K562 (cell line): ENCODE data around the gene NDUFAF3. TPM values are rescaled to one million over a fixed set of nuclear protein-coding genes. Genes with fewer than 3 reads are reported as not detected.
A peak's percentile ranks its signal among the peaks of the same experiment; 100 is the strongest.

ENCODE experiments used
- ATF1 ChIP-seq, 2 experiments: fragments of 450-650 bp in 1 of 2; IDR thresholded peaks; 2 replicates each; pipeline ENCODE4 v1.6.1; 2016; ENCODE audit warnings: missing compliant biosample characterization in 1 of 2, missing genetic modification characterization in 1 of 2
- CBX5 ChIP-seq: IDR thresholded peaks from 2 replicates; pipeline ENCODE4 v1.6.1; 2014; ENCODE audit warnings: low read depth, borderline replicate concordance
- CCNT2 ChIP-seq: IDR thresholded peaks from 2 replicates; pipeline ENCODE4 v1.6.1; 2011; ENCODE audit warnings: borderline replicate concordance, low read depth, mild to moderate bottlenecking, moderate library complexity, mixed read lengths, low read length; ENCODE audit not compliant: insufficient read length; ENCODE audit errors: extremely low read depth
- CTCF ChIP-seq, 3 experiments: IDR thresholded peaks in 2 of 3; conservative IDR thresholded peaks in 1 of 3; 2 replicates each; pipeline ENCODE4 v1.5.1; 2011 to 2012; ENCODE audit warnings: low read length in 3 of 3, mild to moderate bottlenecking in 3 of 3, control low read depth in 2 of 3, improper control_type of control experiment in 1 of 3, inconsistent platforms in 1 of 3, low read depth in 1 of 3, mixed read lengths in 1 of 3, moderate library complexity in 1 of 3; ENCODE audit not compliant: insufficient read depth in 2 of 3
- HCFC1 ChIP-seq: IDR thresholded peaks from 2 replicates; pipeline ENCODE4 v1.6.1; 2012; ENCODE audit warnings: low read depth, low read length, improper control_type of control experiment
- HNRNPLL ChIP-seq: fragments of 200-400 bp; formaldehyde crosslinking; IDR thresholded peaks from 2 replicates; pipeline ENCODE4 v1.6.1; 2017; ENCODE audit warnings: low read length, low read depth, mild to moderate bottlenecking; ENCODE audit not compliant: poor library complexity, severe bottlenecking
- ID3 ChIP-seq, 2 experiments: fragments of 250-450 bp in 1 of 2; fragments of 450-650 bp in 1 of 2; sonication (Bioruptor Pico) in 1 of 2; IDR thresholded peaks; 2 replicates each; pipeline versions ENCODE4 v1.6.1 to v1.8.0; 2016 to 2021; ENCODE audit warnings: mild to moderate bottlenecking in 2 of 2, moderate library complexity in 2 of 2, missing compliant biosample characterization in 1 of 2, missing genetic modification characterization in 1 of 2
- KLF10 ChIP-seq: fragments of 250-450 bp; sonication (Bioruptor Pico); IDR thresholded peaks from 2 replicates; pipeline ENCODE4 v1.6.1; 2021; ENCODE audit warnings: matching md5 sums
- NKRF ChIP-seq: fragments of 450-650 bp; IDR thresholded peaks from 2 replicates; pipeline ENCODE4 v1.6.1; 2016; ENCODE audit warnings: borderline replicate concordance
- NRF1 ChIP-seq, 2 experiments: fragments of 450-650 bp; IDR thresholded peaks in 1 of 2; conservative IDR thresholded peaks in 1 of 2; 2 replicates each; pipeline ENCODE4 v1.6.1; 2014; ENCODE audit warnings: mild to moderate bottlenecking in 2 of 2
- PBX2 ChIP-seq, 2 experiments: IDR thresholded peaks in 1 of 2; conservative IDR thresholded peaks in 1 of 2; 2 replicates each; pipeline ENCODE4 v1.6.1; 2016; ENCODE audit warnings: low read depth in 2 of 2, mild to moderate bottlenecking in 1 of 2, missing compliant biosample characterization in 1 of 2, missing genetic modification characterization in 1 of 2, moderate library complexity in 1 of 2
- POLR2G ChIP-seq: fragments of 200-400 bp; formaldehyde crosslinking; IDR thresholded peaks from 2 replicates; pipeline ENCODE4 v1.6.1; 2017; ENCODE audit warnings: low read depth, mild to moderate bottlenecking, antibody characterized with exemption, low read length, moderate library complexity
- SAFB ChIP-seq: fragments of 200-400 bp; formaldehyde crosslinking; IDR thresholded peaks from 2 replicates; pipeline ENCODE4 v1.6.1; 2017; ENCODE audit warnings: low read depth, low read length, borderline replicate concordance
- ZBTB2 ChIP-seq: fragments of 450-650 bp; IDR thresholded peaks from 2 replicates; pipeline ENCODE4 v1.6.1; 2016; ENCODE audit warnings: antibody characterized with exemption
- ZNF584 ChIP-seq: fragments of 200-800 bp; sonication (Bioruptor generic); IDR thresholded peaks from 2 replicates; pipeline ENCODE4 v1.6.1; 2016; ENCODE audit warnings: low read depth, mild to moderate bottlenecking, missing genetic modification characterization, missing compliant biosample characterization
- ZNF778 ChIP-seq: fragments of 450-650 bp; formaldehyde crosslinking; IDR thresholded peaks from 2 replicates; pipeline ENCODE4 v1.4.0; 2020; ENCODE audit warnings: mild to moderate bottlenecking, moderate library complexity
- polyA plus RNA-seq, 8 experiments: library from polyadenylated mRNA; depleted of rRNA in 4 of 8; stranded (reverse) in 5 of 8; unstranded in 3 of 8; fragments of >200 nt; fragmentation: Nextera tagmentation in 2 of 8; fragmentation: Illumina TruSeq in 1 of 8; extraction: Ambion mirVana in 2 of 8; extraction: Trizol in 1 of 8; gene quantifications; 2 replicates each; pipeline versions ENCODE4 v1.2.1 to v1.2.3, GENCODE V29; 2011 to 2014; ENCODE audit warnings: inconsistent platforms in 1 of 8, missing spikeins in 1 of 8
- total RNA-seq, 7 experiments: library from RNA; depleted of rRNA in 6 of 7; stranded (reverse); fragments of >200 nt in 6 of 7; fragmentation: Illumina TruSeq in 2 of 7; extraction: Trizol in 2 of 7; gene quantifications; 2 replicates each; pipeline versions ENCODE4 v1.2.1 to v1.2.3, GENCODE V29; 2011 to 2021; ENCODE audit warnings: low replicate concordance in 1 of 7

Gene NDUFAF3
- total and polyA plus RNA-seq, 9 of the 15 experiments (the other 6 are each of a cell fraction or from before 2014, with no cell fraction given), result 17.0 to 127 (median 36.3) TPM

GRCh38 chr3:48989796-48990635 is 31.9 kb upstream of the NDUFAF3 start, which contains the start of gene P4HTM (continued):
- TF ChIP-seq SAFB, result no peak
- TF ChIP-seq ID3 (CRISPR knock-in tag; IDR thresholded peaks at IDR 0.05), result no peak
- no peak for TF ChIP-seq ID3 (tag; IDR thresholded peaks at IDR 0.05)
- no peak for TF ChIP-seq ATF1 (CRISPR knock-in tag; IDR thresholded peaks at IDR 0.05)
- TF ChIP-seq ATF1 (tag; IDR thresholded peaks at IDR 0.05), result peak; percentile 82
- no peak for TF ChIP-seq CBX5
- peak; percentile 34 for TF ChIP-seq CCNT2
- TF ChIP-seq ZNF584 (CRISPR knock-in tag), result no peak
- no peak for TF ChIP-seq PBX2 (CRISPR knock-in tag; IDR thresholded peaks at IDR 0.05; ENCODE audit: low read depth)
- no peak for TF ChIP-seq PBX2 (tag; conservative IDR thresholded peaks at IDR 0.05; ENCODE audit: low read depth)
- TF ChIP-seq POLR2G, result peak; percentile 78
- no peak for TF ChIP-seq NKRF
- no peak for TF ChIP-seq KLF10
- peak; percentile 24 to 64; a peak in 3 of 4 replicates for TF ChIP-seq NRF1 (conservative IDR thresholded peaks at IDR 0.05 in 1 of 2, IDR thresholded peaks at IDR 0.05 in 1 of 2)
- TF ChIP-seq ZBTB2, result peak; percentile 68; the same call in 1 of the 2 replicates
- TF ChIP-seq ZNF778 (CRISPR knock-in tag), result no peak
- peak; percentile 58 to 74 (median 64) for TF ChIP-seq CTCF (IDR thresholded peaks at IDR 0.05 in 2 of 3, conservative IDR thresholded peaks at IDR 0.05 in 1 of 3; ENCODE audit: insufficient read depth in 2 of 3, low read depth in 1 of 3, low read length in 3 of 3)
- peak; percentile 90 for TF ChIP-seq HNRNPLL
- peak; percentile 23; the same call in 1 of the 2 replicates for TF ChIP-seq HCFC1
